Measurements from ENCODE around the gene SPATS2. TPM values are rescaled to one million over a fixed set of nuclear protein-coding genes. Genes with fewer than 3 reads are reported as not detected.
A peak's percentile ranks its signal among the peaks of the same experiment; 100 is the strongest.

SPATS2 gene
- total RNA-seq, 1 experiment from 2014 or later, result 50.7 TPM

- peaks cover 28% of the 10 kb centered on the region for H3K4me1 ChIP-seq (ENCODE audit: low read length)
- H3K9me3 ChIP-seq (ENCODE audit: low read length), result no peaks in the 10 kb centered on the region
- DNase-seq, result peak; percentile 78
- H2AFZ ChIP-seq (ENCODE audit: low read length), result no peak overlapping the region
- H3K9ac ChIP-seq (ENCODE audit: low read length), result no peak overlapping the region
- H3K79me2 ChIP-seq (ENCODE audit: low read length), result no peaks in the 10 kb centered on the region
- no peaks in the 10 kb centered on the region for H3K36me3 ChIP-seq (ENCODE audit: insufficient read depth, low read length)
- no peak overlapping the region for H3K4me2 ChIP-seq (ENCODE audit: low read depth, low read length, poor library complexity, severe bottlenecking)
- H4K20me1 ChIP-seq (ENCODE audit: insufficient read depth, low read depth, low read length), result no peaks in the 10 kb centered on the region
- H3K9me2 ChIP-seq (replicated peaks; ENCODE audit: insufficient read depth, low read length), result no peaks in the 10 kb centered on the region
- no peaks in the 10 kb centered on the region for H3K27me3 ChIP-seq (ENCODE audit: low read length)
- no peak overlapping the region for H3K27ac ChIP-seq (ENCODE audit: low read length)
- no peak overlapping the region for H3K4me3 ChIP-seq (ENCODE audit: low read length)
Observed at GRCh38 chr12:49357103-49357678, 10.1 kb upstream of the SPATS2 start.

GRCh38 chr12:49358483-49359141 is 8.7 kb upstream of the SPATS2 start:
- DNase-seq, result peak; percentile 93
- H3K9me3 ChIP-seq (ENCODE audit: low read length), result no peaks in the 10 kb centered on the region
- no peak overlapping the region for H3K9ac ChIP-seq (ENCODE audit: low read length)
- no peaks in the 10 kb centered on the region for H3K9me2 ChIP-seq (replicated peaks; ENCODE audit: insufficient read depth, low read length)
- H3K27me3 ChIP-seq (ENCODE audit: low read length), result no peaks in the 10 kb centered on the region
- H2AFZ ChIP-seq (ENCODE audit: low read length), result no peak overlapping the region
- no peaks in the 10 kb centered on the region for H3K79me2 ChIP-seq (ENCODE audit: low read length)
- H3K36me3 ChIP-seq (ENCODE audit: insufficient read depth, low read length), result no peaks in the 10 kb centered on the region
- peaks cover 19% of the 10 kb centered on the region for H3K4me1 ChIP-seq (ENCODE audit: low read length)
- H4K20me1 ChIP-seq (ENCODE audit: insufficient read depth, low read depth, low read length), result no peaks in the 10 kb centered on the region
- no peak overlapping the region for H3K4me3 ChIP-seq (ENCODE audit: low read length)
- no peak overlapping the region for H3K4me2 ChIP-seq (ENCODE audit: low read depth, low read length, poor library complexity, severe bottlenecking)
- no peak overlapping the region for H3K27ac ChIP-seq (ENCODE audit: low read length)

GRCh38 chr12:49359671-49360070 is 7.6 kb upstream of the SPATS2 start:
- Histone ChIP-seq H4K20me1 (ENCODE audit: insufficient read depth, low read depth, low read length) (no peaks in the 10 kb centered on the region), H3K9ac (ENCODE audit: low read length) (no peak overlapping the region), H3K9me3 (ENCODE audit: low read length) (no peaks in the 10 kb centered on the region), H3K4me1 (ENCODE audit: low read length) (peaks cover 15% of the 10 kb centered on the region), H3K36me3 (ENCODE audit: insufficient read depth, low read length) (no peaks in the 10 kb centered on the region), H3K27me3 (ENCODE audit: low read length) (no peaks in the 10 kb centered on the region), H3K4me3 (ENCODE audit: low read length) (no peak overlapping the region), H3K27ac (ENCODE audit: low read length) (no peak overlapping the region), H2AFZ (ENCODE audit: low read length) (no peak overlapping the region), H3K4me2 (ENCODE audit: low read depth, low read length, poor library complexity, severe bottlenecking) (no peak overlapping the region), H3K79me2 (ENCODE audit: low read length) (no peaks in the 10 kb centered on the region), H3K9me2 (replicated peaks; ENCODE audit: insufficient read depth, low read length) (no peaks in the 10 kb centered on the region)
- no peak for DNase-seq

DNA sequence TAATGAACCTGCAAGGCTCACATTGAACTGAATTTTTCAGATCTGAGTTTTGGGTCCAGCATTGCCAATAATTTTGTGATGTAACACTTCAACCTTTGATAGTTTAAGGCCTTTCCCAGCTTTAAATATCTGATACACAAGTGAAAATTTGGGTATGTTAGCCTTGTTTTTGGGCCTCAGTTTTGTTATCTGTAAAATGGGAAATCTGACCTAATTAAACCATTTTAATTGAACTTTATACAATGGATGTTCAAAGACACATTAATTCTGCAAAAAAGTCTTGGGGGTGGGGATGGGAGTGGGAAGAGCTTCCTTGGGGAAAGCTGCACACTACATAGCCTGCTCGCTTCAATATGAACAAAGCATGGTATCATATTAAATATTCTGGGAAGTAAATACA is 5.2 kb upstream of the SPATS2 start:
- DNase-seq, result no peak
- Histone ChIP-seq H4K20me1 (ENCODE audit: insufficient read depth, low read depth, low read length) (no peaks in the 10 kb centered on the region), H3K9ac (ENCODE audit: low read length) (no peak overlapping the region), H3K27me3 (ENCODE audit: low read length) (no peaks in the 10 kb centered on the region), H3K9me2 (replicated peaks; ENCODE audit: insufficient read depth, low read length) (no peaks in the 10 kb centered on the region), H3K9me3 (ENCODE audit: low read length) (no peaks in the 10 kb centered on the region), H3K4me1 (ENCODE audit: low read length) (peaks cover 12% of the 10 kb centered on the region), H2AFZ (ENCODE audit: low read length) (no peak overlapping the region), H3K79me2 (ENCODE audit: low read length) (no peaks in the 10 kb centered on the region; the same call in 1 of the 2 replicates), H3K4me2 (ENCODE audit: low read depth, low read length, poor library complexity, severe bottlenecking) (no peak overlapping the region), H3K27ac (ENCODE audit: low read length) (no peak overlapping the region), H3K36me3 (ENCODE audit: insufficient read depth, low read length) (no peaks in the 10 kb centered on the region), H3K4me3 (ENCODE audit: low read length) (no peak overlapping the region)

DNA sequence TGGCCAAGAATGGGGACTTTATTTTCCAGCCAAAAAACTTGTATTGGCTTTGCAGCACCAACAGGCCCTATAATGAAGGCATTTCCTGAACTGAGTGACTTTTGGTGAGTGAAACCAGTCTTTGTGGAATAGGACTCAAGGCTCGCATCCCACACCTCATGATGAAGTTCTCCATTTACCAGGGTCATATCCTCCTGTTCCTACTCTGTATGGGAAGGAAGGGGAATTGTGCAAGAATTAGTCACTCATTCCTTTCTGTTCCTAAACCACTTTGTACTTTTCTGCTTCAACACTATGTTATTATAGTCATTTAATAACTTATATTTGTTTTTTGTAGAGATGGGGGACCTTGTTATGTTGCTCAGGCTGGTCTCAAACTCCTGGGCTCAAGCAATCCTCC is 2.3 kb upstream of the SPATS2 start:
- Histone ChIP-seq H3K27me3 (ENCODE audit: low read length) (no peaks in the 10 kb centered on the region), H3K4me2 (ENCODE audit: low read depth, low read length, poor library complexity, severe bottlenecking) (no peak overlapping the region), H3K9me3 (ENCODE audit: low read length) (no peaks in the 10 kb centered on the region), H2AFZ (ENCODE audit: low read length) (no peak overlapping the region), H3K9ac (ENCODE audit: low read length) (no peak overlapping the region), H3K9me2 (replicated peaks; ENCODE audit: insufficient read depth, low read length) (no peaks in the 10 kb centered on the region), H3K4me1 (ENCODE audit: low read length) (peaks cover 22% of the 10 kb centered on the region), H3K36me3 (ENCODE audit: insufficient read depth, low read length) (no peaks in the 10 kb centered on the region), H4K20me1 (ENCODE audit: insufficient read depth, low read depth, low read length) (no peaks in the 10 kb centered on the region; the same call in 1 of the 2 replicates), H3K4me3 (ENCODE audit: low read length) (no peak overlapping the region), H3K27ac (ENCODE audit: low read length) (no peak overlapping the region), H3K79me2 (ENCODE audit: low read length) (peaks cover 25% of the 10 kb centered on the region)
- no peak for DNase-seq

GRCh38 chr12:49365542-49365941 is 1.7 kb upstream of the SPATS2 start:
- Histone ChIP-seq H3K9me3 (ENCODE audit: low read length) (no peaks in the 10 kb centered on the region), H2AFZ (ENCODE audit: low read length) (no peak overlapping the region), H3K4me2 (ENCODE audit: low read depth, low read length, poor library complexity, severe bottlenecking) (peak overlapping the region; percentile 80), H3K4me3 (ENCODE audit: low read length) (no peak overlapping the region), H4K20me1 (ENCODE audit: insufficient read depth, low read depth, low read length) (no peaks in the 10 kb centered on the region; the same call in 1 of the 2 replicates), H3K9ac (ENCODE audit: low read length) (no peak overlapping the region), H3K27ac (ENCODE audit: low read length) (no peak overlapping the region), H3K9me2 (replicated peaks; ENCODE audit: insufficient read depth, low read length) (no peaks in the 10 kb centered on the region), H3K36me3 (ENCODE audit: insufficient read depth, low read length) (no peaks in the 10 kb centered on the region), H3K79me2 (ENCODE audit: low read length) (peaks cover 30% of the 10 kb centered on the region), H3K4me1 (ENCODE audit: low read length) (peaks cover 27% of the 10 kb centered on the region), H3K27me3 (ENCODE audit: low read length) (no peaks in the 10 kb centered on the region)
- no peak for DNase-seq

GRCh38 chr12:49366096-49366651 is 1.1 kb upstream of the SPATS2 start:
- peak overlapping the region; percentile 89; the same call in 1 of the 2 replicates for H2AFZ ChIP-seq (ENCODE audit: low read length)
- peak overlapping the region; percentile 88 for H3K27ac ChIP-seq (ENCODE audit: low read length)
- H4K20me1 ChIP-seq (ENCODE audit: insufficient read depth, low read depth, low read length), result no peaks in the 10 kb centered on the region; the same call in 1 of the 2 replicates
- H3K9me3 ChIP-seq (ENCODE audit: low read length), result no peaks in the 10 kb centered on the region
- peak overlapping the region; percentile 97 for H3K9ac ChIP-seq (ENCODE audit: low read length)
- DNase-seq, result no peak
- peaks cover 30% of the 10 kb centered on the region for H3K4me1 ChIP-seq (ENCODE audit: low read length)
- H3K9me2 ChIP-seq (replicated peaks; ENCODE audit: insufficient read depth, low read length), result no peaks in the 10 kb centered on the region
- H3K79me2 ChIP-seq (ENCODE audit: low read length), result peaks cover 37% of the 10 kb centered on the region
- 0 out of 2 replicates have a peak, but pooled peaks cover 2% of the 10 kb centered on the region for H3K36me3 ChIP-seq (ENCODE audit: insufficient read depth, low read length)
- H3K27me3 ChIP-seq (ENCODE audit: low read length), result no peaks in the 10 kb centered on the region
- peak overlapping the region; percentile 80 for H3K4me2 ChIP-seq (ENCODE audit: low read depth, low read length, poor library complexity, severe bottlenecking)
- H3K4me3 ChIP-seq (ENCODE audit: low read length), result peak overlapping the region; percentile 66

DNA sequence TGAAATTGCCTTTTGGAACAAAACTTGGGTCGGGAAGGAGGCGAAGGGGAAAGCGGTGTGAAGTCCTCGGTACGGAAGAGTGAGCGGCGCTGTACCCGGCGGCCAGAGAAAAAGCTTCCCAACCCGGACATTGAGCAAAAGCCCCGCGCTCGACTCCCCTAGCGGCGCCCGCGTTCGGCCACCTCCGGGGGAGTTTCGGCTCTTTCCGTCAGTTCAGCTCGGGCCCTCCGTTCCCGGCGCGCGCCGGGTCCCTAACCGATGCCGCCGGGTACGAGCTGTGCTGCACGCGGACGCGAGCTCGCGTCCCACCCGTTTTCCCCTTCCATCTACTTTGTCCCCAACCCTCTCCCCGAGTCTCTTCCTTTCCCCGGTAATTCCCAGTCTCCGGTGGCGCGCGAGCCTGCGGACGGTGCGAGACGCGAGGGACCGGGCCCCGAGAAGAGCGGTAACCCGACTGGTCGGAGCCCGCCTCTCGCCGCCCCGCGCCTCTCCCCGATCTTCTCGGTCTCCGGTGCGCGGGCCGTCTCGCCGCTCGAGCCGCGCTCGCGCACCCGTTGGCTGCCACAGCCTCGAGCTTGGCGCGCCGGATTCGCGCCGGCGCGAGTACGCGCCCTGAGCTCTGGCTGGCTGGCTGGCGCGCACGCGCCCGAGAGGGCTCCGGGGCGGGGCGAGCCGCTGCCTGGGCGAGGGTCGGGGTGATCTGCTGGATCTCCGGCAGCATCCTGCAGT is 446 bp upstream of the SPATS2 start:
- peaks cover 9% of the 10 kb centered on the region; the same call in 1 of the 2 replicates for H3K36me3 ChIP-seq (ENCODE audit: insufficient read depth, low read length)
- no peaks in the 10 kb centered on the region for H3K9me3 ChIP-seq (ENCODE audit: low read length)
- H3K9me2 ChIP-seq (replicated peaks; ENCODE audit: insufficient read depth, low read length), result no peaks in the 10 kb centered on the region
- peak; percentile 98 for DNase-seq
- H3K9ac ChIP-seq (ENCODE audit: low read length), result peak overlapping the region; percentile 97
- H3K4me2 ChIP-seq (ENCODE audit: low read depth, low read length, poor library complexity, severe bottlenecking), result peak overlapping the region; percentile 80
- peaks cover 43% of the 10 kb centered on the region for H3K79me2 ChIP-seq (ENCODE audit: low read length)
- peak overlapping the region; percentile 88 for H3K27ac ChIP-seq (ENCODE audit: low read length)
- H2AFZ ChIP-seq (ENCODE audit: low read length), result peak overlapping the region; percentile 89; the same call in 1 of the 2 replicates
- no peaks in the 10 kb centered on the region for H3K27me3 ChIP-seq (ENCODE audit: low read length)
- no peaks in the 10 kb centered on the region; the same call in 1 of the 2 replicates for H4K20me1 ChIP-seq (ENCODE audit: insufficient read depth, low read depth, low read length)
- peak overlapping the region; percentile 66 for H3K4me3 ChIP-seq (ENCODE audit: low read length)
- peaks cover 37% of the 10 kb centered on the region for H3K4me1 ChIP-seq (ENCODE audit: low read length)
